T-helper 2 cell treated with Interferon-gamma antibody and Interleukin-4, amounts not matched to agents 5 μg/mL and 100 μg/mL, for 36 hours (primary cell): ENCODE measurements around the gene EHD4.

Experiments used
- DNase-seq: peaks from one replicate; pipeline ENCODE4 v3.0.0; 2021; ENCODE audit warnings: low spot score
- H3K27ac Mint-ChIP-seq: one replicate; pipeline ENCODE4 v1.8.0; 2021; ENCODE audit warnings: mild to moderate bottlenecking, mixed read lengths
- H3K27me3 Mint-ChIP-seq: one replicate; pipeline ENCODE4 v1.8.0; 2021; ENCODE audit warnings: low read depth, mixed read lengths
- H3K36me3 Mint-ChIP-seq: one replicate; pipeline ENCODE4 v1.8.0; 2021; ENCODE audit warnings: low read depth, mixed read lengths
- H3K4me1 Mint-ChIP-seq: one replicate; pipeline ENCODE4 v1.8.0; 2021; ENCODE audit warnings: low read depth, mixed read lengths
- H3K4me3 Mint-ChIP-seq: one replicate; pipeline ENCODE4 v1.8.0; 2022; ENCODE audit warnings: mild to moderate bottlenecking, moderate library complexity, mixed read lengths
- H3K9me3 Mint-ChIP-seq: one replicate; pipeline ENCODE4 v1.8.0; 2021; ENCODE audit warnings: mixed read lengths

Gene EHD4

DNA sequence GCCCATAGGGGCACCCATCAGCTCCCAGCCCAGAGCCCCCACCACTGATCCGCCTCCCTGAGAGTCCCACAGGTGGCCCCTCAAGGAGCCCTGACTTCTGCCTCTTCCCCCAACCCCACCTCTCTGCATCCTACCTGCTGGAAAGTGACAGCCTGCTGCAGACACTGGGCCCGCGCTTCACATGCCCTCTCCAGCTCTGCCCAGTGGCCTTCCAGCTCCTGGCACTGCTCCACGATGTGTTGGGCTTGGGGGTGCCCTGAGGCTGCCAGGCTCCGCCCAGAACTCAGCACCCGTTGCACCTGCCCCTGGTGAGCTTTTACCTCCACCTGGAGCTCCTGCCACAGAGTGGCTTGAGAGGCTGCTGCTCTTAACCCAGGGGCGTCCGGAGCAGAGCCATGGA lies 98.6 kb downstream of the EHD4 start:
- H3K4me3 Mint-ChIP-seq = no peak overlapping the region
- H3K4me1 Mint-ChIP-seq = peaks cover 4% of the 10 kb centered on the region
- no peaks in the 10 kb centered on the region for H3K9me3 Mint-ChIP-seq
- DNase-seq = no peak
- H3K27me3 Mint-ChIP-seq = no peaks in the 10 kb centered on the region
- H3K36me3 Mint-ChIP-seq = no peaks in the 10 kb centered on the region
- no peak overlapping the region for H3K27ac Mint-ChIP-seq

DNA sequence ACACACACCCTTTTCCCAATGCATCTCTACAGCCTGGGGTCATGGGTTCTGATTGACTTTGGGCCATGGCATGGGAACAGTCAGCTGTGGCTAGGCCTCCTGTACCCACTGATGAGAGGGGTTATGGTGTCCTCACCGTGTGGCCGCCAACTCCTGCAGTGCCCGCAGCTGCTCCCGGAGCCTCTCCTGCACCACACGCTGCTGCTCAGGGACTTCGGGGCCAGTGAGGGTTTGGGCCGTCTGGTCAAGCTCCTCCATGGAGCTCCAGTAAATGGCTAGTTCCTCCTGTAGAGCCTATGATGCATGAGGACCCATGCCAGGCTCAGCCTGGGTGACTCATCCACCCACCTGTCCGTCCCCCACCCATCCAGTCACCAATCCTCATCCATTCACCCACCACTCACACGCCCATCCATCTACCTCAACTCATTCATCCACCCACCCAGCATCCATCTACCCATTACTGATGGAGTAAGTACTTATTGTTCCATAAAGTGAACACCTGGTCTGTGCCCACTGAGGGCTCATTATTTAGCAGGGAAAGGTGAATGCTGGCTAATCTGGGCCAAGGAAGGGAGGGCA lies 100.1 kb downstream of the EHD4 start:
- DNase-seq = no peak
- no peaks in the 10 kb centered on the region for H3K27me3 Mint-ChIP-seq
- H3K4me3 Mint-ChIP-seq = no peak overlapping the region
- no peaks in the 10 kb centered on the region for H3K36me3 Mint-ChIP-seq
- H3K9me3 Mint-ChIP-seq = no peaks in the 10 kb centered on the region
- H3K4me1 Mint-ChIP-seq = peaks cover 4% of the 10 kb centered on the region
- peak overlapping the region; percentile 1 for H3K27ac Mint-ChIP-seq

DNA sequence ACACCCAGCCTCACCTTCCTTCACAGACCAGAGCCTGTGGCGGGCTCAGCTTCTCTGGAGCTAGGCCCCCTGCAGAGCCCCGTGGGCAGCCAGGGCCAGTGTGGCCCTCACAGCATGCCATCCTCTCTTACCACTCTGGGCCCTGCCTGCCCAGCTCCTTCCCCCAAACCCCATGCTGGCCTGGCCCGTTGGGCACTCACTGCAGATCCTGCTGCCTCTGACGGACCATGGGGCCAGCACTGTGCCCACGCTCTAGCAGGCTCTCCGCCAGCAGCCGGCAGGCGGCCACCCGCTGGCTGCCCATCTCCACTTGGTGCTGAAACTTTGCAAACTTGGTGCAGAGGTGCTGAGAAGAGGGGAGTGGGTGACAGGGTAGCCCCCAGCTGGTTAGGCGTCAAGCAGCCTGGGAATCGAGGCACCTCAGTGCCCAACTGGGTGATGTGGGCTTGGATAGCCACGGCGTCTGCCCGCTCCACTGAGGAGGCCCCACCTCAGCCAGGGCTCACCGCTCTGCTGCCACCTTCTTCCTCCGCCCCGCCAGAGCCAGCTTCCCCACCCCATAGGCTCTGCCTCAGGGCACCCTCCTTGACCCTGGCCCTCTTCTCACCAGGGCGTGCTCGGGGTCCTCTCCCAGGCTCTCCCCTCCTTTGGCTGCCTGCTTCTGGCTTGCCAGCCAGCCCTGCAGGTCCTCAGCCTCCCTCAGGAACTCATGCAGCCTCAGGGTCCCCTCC lies 101.0 kb downstream of the EHD4 start:
- Mint-ChIP-seq H3K4me1 (peaks cover 4% of the 10 kb centered on the region), H3K36me3 (no peaks in the 10 kb centered on the region), H3K27me3 (no peaks in the 10 kb centered on the region), H3K4me3 (no peak overlapping the region), H3K9me3 (no peaks in the 10 kb centered on the region), H3K27ac (peak overlapping the region; percentile 94)
- no peak for DNase-seq

DNA sequence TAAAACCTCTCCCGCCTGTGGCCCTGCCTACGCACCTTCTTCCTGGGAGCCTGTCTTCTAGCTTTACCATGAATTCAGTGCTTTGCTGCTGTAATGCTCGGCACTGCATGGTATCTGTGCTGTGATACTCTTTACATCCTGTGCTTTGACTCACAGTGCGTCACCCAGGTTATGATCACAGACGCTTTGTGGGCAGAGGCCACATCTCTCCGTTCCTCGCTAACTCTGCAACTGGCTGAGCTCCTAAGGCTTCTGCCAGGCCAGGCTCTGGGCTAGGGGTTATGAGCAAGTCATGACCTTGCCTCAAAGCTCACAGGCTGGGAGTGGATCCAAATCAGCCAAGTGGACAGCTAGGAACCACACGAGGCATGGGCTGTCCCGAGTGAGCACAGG lies 101.7 kb downstream of the EHD4 start:
- peak; percentile 63 for DNase-seq
- no peaks in the 10 kb centered on the region for H3K9me3 Mint-ChIP-seq
- H3K4me1 Mint-ChIP-seq = peaks cover 4% of the 10 kb centered on the region
- H3K27ac Mint-ChIP-seq = peak overlapping the region; percentile 94
- H3K27me3 Mint-ChIP-seq = no peaks in the 10 kb centered on the region
- H3K4me3 Mint-ChIP-seq = peak overlapping the region; percentile 32
- H3K36me3 Mint-ChIP-seq = no peaks in the 10 kb centered on the region

DNA sequence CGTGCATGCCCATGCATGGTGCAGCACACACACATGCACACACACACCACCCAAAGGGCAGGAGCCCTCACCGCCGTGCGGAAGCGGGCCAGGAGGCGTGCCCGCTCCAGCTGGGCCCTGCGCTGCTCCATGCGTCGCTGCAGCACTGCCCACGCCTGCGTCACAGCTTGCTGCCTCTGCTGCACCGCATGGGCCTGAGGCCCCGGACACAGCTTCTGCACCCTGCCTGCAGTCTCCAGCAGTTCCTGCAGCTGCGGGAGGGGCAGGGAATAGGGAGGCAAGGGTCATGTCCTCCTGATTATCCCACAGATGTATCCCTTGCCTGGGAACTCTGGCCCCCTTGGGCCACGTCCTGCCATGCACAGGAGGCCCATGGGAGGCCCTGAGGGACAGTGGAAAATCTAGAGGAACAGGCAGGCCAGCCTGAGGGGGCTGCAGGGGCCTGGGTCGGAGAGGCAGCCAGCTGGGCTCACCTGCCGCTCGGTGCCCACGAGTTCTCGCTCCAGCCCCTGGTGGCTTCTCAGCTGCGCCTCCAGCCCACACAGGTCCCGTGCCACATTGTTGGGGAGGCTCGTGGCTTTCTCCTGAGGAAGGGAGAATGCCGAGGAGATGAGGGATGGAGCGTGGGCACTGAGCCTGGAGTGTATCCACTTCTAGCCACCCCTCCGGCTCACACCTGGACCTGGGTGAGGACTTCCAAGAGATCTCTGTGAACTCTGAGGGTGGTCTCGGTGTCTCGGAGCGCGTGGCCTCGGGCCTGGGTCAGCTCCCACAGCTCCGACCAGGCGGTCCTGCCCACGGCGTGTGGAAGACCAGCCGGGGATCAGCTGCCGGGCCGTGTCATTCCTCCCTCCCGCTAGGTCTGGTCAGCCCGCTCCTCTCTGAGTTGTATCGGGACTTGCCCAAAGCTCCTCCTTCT lies 102.3 kb downstream of the EHD4 start:
- Mint-ChIP-seq H3K4me3 (peak overlapping the region; percentile 32), H3K36me3 (no peaks in the 10 kb centered on the region), H3K4me1 (peaks cover 4% of the 10 kb centered on the region), H3K27me3 (no peaks in the 10 kb centered on the region), H3K27ac (peak overlapping the region; percentile 94), H3K9me3 (no peaks in the 10 kb centered on the region)
- DNase-seq = no peak

DNA sequence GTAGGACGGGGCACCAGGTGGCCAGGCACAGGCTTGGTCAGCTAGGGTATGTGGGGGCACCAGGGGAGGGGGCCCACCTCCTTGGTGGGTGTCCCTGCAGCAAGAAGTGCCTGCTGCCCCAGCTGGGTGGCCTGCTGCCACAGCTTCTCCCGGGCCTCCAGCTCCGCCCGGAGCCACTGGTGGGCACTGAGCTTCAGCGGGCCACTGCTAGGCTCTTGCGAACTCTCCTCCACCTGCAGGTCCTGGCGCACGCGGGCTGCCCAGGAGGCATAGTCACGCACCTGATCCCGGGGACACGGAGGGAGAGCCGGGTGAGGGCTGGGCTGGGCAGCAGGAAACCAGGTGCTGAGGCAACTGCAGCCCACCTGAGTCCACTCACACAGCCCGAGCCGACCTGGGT lies 104.0 kb downstream of the EHD4 start:
- Mint-ChIP-seq H3K27me3 (no peaks in the 10 kb centered on the region), H3K27ac (no peak overlapping the region), H3K4me1 (peaks cover 4% of the 10 kb centered on the region), H3K36me3 (no peaks in the 10 kb centered on the region), H3K4me3 (no peak overlapping the region), H3K9me3 (no peaks in the 10 kb centered on the region)
- no peak for DNase-seq

DNA sequence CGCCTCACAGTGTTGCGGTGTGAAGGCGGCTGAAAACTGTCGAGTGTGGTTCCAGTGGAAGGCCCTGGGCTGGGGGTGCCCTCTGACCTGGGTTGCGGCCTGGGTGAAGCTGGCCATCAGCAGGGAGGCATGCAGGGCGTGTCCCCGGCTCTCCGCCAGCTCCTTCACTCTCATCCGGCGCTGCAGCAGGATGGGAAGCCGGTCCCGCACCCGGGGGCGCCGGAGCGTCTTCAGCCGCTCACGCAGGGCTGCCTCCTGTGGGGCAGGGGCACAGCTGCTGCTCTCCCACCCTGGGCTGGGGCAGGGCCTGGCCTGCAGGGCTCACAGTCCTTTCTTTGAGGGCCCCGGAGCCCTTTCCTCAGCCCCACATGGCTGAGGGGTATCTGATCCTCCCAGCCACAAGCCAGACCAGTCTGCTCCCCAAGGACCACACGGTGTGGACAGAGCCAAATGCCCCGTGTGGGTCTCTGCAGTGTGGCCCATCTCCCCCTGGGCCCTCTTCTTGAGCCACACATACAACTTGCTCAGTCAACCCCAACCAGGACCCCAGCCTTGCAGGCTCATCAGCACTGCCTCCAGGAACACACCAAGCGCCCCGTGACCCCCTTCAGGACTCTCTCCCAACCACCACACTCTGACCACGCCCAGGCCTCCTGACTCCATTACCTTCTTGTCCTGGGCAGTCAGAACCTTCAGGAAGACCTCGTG lies 105.3 kb downstream of the EHD4 start:
- DNase-seq = no peak
- no peaks in the 10 kb centered on the region for H3K9me3 Mint-ChIP-seq
- H3K4me3 Mint-ChIP-seq = no peak overlapping the region
- H3K27ac Mint-ChIP-seq = no peak overlapping the region
- peaks cover 4% of the 10 kb centered on the region for H3K4me1 Mint-ChIP-seq
- H3K27me3 Mint-ChIP-seq = peaks cover 3% of the 10 kb centered on the region
- no peaks in the 10 kb centered on the region for H3K36me3 Mint-ChIP-seq

DNA sequence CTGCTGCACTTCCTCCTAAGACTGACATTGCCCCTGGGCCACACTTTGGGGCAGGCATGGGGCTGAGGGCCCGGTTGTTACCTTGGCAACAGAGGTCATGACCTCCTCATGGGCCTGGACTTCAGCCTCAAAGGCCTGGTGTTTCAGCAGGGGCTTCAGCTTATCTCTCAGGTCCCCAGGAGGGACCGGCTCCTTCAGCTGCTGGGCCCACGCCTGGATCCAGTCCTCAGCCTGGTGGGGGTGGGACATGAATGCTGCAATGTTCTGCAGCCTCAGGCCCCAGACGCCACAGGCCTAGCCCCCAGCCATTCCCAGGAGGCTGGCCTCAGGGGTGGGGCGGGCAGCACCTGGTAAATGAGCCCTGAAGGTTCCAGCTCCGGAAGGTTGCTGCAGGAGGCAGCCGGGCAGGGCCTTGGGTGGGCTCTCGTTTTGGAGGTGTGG lies 106.1 kb downstream of the EHD4 start:
- no peak overlapping the region for H3K4me3 Mint-ChIP-seq
- DNase-seq = no peak
- peaks cover 3% of the 10 kb centered on the region for H3K27me3 Mint-ChIP-seq
- peaks cover 4% of the 10 kb centered on the region for H3K4me1 Mint-ChIP-seq
- no peaks in the 10 kb centered on the region for H3K9me3 Mint-ChIP-seq
- H3K27ac Mint-ChIP-seq = no peak overlapping the region
- no peaks in the 10 kb centered on the region for H3K36me3 Mint-ChIP-seq

DNA sequence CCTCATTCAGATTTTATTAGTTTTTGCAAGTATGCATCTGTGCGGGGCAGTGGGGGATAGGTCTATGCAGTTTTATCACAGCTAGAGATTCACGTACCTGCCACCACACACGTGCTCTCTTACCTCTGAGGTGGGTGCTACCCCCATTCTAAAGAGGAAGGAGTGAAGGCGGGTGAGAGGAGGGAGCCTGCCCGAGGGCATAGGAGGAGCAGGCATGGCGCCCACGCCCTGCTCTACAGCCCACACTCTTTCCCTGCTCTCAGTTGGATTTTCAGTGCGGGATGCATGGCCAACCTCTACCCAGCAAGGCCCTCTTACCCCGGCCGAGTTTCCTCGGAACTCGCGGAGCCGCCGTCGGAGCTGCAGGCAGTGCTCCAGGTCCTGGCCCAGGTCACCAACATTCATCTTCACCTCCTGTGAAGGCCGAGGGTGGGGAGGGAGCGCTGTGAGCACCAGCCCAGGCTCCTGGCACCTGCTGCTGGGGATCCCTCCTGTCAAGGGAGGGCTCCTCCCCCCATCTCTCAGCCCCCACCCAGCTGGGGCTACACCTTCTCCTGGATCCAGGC lies 106.8 kb downstream of the EHD4 start:
- Mint-ChIP-seq H3K4me1 (peaks cover 2% of the 10 kb centered on the region), H3K36me3 (no peaks in the 10 kb centered on the region), H3K4me3 (no peak overlapping the region), H3K9me3 (no peaks in the 10 kb centered on the region), H3K27me3 (peaks cover 3% of the 10 kb centered on the region), H3K27ac (no peak overlapping the region)
- DNase-seq = no peak

DNA sequence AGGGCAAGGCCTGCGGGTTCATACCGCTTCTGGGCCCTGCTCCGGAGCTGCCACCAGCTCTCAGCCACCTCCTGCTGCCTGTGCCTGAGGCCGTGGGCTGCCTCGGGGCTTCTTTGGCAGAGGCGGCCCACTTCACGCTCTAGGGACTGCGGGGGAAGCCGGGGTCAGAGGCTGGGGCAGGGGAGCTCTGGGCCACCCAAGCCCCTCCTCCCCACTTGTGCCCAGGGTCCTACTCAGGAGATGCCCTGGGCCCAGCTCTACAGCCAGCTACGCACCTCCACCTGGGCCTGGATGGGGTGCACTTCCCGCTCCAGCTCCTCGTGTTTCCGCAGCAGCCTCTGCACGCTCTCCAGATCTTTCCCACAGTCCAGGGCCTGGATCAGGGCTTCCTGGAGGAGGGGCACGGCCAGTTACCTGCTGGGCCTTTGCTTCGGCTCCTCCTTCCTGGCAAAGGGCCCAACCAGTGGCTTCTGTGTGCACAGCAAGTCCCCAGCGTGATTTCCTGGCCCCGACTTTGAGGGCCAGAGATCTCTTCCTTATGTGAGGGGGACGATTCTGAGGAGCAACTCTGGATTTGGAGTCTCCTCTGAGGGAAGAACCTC lies 109.7 kb downstream of the EHD4 start:
- H3K4me3 Mint-ChIP-seq = no peak overlapping the region
- no peak overlapping the region for H3K27ac Mint-ChIP-seq
- H3K27me3 Mint-ChIP-seq = peaks cover 3% of the 10 kb centered on the region
- H3K36me3 Mint-ChIP-seq = no peaks in the 10 kb centered on the region
- peaks cover 5% of the 10 kb centered on the region for H3K4me1 Mint-ChIP-seq
- no peaks in the 10 kb centered on the region for H3K9me3 Mint-ChIP-seq
- no peak for DNase-seq

DNA sequence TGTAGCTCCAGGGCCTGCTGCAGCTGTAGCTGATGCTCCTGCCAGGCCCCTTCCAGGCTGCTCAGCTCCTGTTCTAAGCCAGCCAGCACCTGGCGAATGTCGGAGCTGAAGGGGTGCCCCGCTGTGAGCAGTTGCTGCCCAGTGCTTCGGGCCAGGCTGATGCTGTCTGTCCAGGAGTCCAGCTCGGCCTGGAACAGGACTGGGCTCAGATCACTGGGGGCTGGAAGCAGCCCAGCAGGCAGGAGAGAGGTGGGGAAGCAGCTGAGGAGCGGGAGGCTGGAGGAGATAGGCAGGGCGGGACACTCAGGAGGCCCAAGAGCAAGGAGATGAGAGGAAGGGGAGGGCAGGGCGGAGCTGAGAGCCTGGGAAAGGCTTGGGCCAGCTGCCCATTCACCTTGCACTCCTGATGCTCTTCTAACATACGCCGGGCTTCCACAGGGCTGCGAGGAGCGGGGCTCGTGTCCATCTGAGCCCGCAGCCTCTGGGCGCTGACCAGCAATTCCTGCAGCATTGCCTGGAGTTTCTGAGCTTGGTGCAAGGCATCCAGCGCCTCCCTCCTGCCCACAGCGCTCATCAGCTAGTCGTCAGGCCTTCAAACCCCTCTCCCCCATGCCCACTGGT lies 110.5 kb downstream of the EHD4 start:
- DNase-seq = no peak
- peaks cover 3% of the 10 kb centered on the region for H3K27me3 Mint-ChIP-seq
- H3K27ac Mint-ChIP-seq = no peak overlapping the region
- H3K4me1 Mint-ChIP-seq = peaks cover 5% of the 10 kb centered on the region
- H3K9me3 Mint-ChIP-seq = no peaks in the 10 kb centered on the region
- no peaks in the 10 kb centered on the region for H3K36me3 Mint-ChIP-seq
- H3K4me3 Mint-ChIP-seq = no peak overlapping the region

DNA sequence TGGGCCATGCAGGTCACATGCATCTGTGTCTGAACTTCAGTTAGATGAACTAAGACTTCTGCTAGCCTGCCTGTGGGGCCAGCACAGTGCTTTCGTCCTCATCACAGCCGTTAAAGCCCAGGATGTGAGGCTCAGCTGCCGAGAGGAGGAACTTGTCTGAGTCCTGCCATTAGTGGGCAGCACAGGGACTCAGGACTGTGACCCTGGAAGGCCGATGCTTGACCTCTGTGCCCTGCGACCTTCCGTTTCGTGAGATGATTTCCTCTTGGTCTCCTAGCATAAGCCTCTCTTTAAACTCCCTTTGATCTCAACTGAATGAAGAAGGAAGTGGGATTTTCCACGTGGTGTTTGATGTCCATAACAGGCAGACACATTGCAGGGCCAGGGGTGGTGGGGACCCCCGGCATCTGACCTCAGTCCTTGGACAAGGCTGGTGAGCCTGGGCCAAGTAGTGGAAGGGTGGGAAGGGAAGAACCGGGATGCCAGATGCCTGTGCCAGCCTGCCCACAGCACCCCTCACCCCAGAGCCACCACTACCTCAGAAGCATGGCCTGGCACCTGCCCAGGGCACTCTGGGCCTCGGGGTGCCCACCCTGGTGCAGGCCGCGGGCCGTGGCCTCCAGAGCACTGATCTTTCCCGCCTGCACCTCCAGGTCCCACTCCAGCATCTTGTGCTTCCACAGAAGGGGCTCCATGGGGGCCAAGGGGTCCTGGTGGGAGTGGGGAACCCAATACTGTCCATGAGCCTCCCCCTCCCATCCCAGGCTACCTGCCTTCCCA lies 112.1 kb downstream of the EHD4 start:
- no peak for DNase-seq
- Mint-ChIP-seq H3K36me3 (no peaks in the 10 kb centered on the region), H3K9me3 (no peaks in the 10 kb centered on the region), H3K4me1 (peaks cover 5% of the 10 kb centered on the region), H3K27ac (no peak overlapping the region), H3K27me3 (peaks cover 3% of the 10 kb centered on the region), H3K4me3 (no peak overlapping the region)
